ENCODE measurements around the gene PDE1A.

DNA sequence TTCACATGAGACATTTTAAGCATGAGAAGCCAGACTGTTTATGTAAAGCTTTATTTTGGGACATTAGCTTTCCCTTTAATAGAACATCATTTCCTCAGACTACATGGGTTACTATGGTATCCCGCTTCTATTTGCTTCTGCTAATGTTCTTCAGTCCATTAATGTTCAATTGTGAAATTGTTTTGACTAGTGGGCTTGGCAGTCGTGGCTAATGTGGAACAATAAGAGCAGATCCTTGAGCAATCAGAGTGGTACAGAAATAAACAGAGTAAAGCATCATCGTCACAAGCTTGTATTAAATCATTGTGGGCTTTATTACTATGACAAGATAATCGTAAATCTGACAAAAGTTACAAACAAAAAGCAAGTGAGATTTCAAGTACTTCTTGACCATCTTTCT, 60.2 kb downstream of the PDE1A start:
- TF ChIP-seq, protein P1, sequence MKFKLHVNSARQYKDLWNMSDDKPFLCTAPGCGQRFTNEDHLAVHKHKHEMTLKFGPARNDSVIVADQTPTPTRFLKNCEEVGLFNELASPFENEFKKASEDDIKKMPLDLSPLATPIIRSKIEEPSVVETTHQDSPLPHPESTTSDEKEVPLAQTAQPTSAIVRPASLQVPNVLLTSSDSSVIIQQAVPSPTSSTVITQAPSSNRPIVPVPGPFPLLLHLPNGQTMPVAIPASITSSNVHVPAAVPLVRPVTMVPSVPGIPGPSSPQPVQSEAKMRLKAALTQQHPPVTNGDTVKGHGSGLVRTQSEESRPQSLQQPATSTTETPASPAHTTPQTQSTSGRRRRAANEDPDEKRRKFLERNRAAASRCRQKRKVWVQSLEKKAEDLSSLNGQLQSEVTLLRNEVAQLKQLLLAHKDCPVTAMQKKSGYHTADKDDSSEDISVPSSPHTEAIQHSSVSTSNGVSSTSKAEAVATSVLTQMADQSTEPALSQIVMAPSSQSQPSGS (CRISPR knock-in tag; IDR thresholded peaks at IDR 0.05) = no peak
- TF ChIP-seq HCFC1 (IDR thresholded peaks at IDR 0.05; ENCODE audit: low read depth, low read length) (no peak), EHMT2 (IDR thresholded peaks at IDR 0.05; ENCODE audit: borderline replicate concordance, low read depth, low read length) (no peak), ETV6 (CRISPR knock-in tag; conservative IDR thresholded peaks at IDR 0.05) (no peak), EP300 (IDR thresholded peaks at IDR 0.05; ENCODE audit: low read depth in 2 of 2, low read length in 2 of 2) (no peak), EP300 (CRISPR knock-in tag; IDR thresholded peaks at IDR 0.05; ENCODE audit: borderline replicate concordance) (no peak), RXRB (CRISPR knock-in tag; IDR thresholded peaks at IDR 0.05; ENCODE audit: borderline replicate concordance) (no peak), CREB1 (IDR thresholded peaks at IDR 0.05) (0 out of 2 replicates have a peak, but pooled peaks have one; percentile 8), CREB1 (CRISPR knock-in tag; IDR thresholded peaks at IDR 0.05) (no peak), ELF1 (CRISPR knock-in tag; IDR thresholded peaks at IDR 0.05) (no peak), POLR2A (IDR thresholded peaks at IDR 0.05; ENCODE audit: insufficient read depth in 1 of 2, low read depth in 2 of 2, low read length in 2 of 2) (no peak), GTF2F1 (IDR thresholded peaks at IDR 0.05; ENCODE audit: low read length) (no peak)
- TF ChIP-seq, protein P2, sequence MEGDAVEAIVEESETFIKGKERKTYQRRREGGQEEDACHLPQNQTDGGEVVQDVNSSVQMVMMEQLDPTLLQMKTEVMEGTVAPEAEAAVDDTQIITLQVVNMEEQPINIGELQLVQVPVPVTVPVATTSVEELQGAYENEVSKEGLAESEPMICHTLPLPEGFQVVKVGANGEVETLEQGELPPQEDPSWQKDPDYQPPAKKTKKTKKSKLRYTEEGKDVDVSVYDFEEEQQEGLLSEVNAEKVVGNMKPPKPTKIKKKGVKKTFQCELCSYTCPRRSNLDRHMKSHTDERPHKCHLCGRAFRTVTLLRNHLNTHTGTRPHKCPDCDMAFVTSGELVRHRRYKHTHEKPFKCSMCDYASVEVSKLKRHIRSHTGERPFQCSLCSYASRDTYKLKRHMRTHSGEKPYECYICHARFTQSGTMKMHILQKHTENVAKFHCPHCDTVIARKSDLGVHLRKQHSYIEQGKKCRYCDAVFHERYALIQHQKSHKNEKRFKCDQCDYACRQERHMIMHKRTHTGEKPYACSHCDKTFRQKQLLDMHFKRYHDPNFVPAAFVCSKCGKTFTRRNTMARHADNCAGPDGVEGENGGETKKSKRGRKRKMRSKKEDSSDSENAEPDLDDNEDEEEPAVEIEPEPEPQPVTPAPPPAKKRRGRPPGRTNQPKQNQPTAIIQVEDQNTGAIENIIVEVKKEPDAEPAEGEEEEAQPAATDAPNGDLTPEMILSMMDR (CRISPR knock-in tag; IDR thresholded peaks at IDR 0.05) = no peak
- TF ChIP-seq, protein P3, sequence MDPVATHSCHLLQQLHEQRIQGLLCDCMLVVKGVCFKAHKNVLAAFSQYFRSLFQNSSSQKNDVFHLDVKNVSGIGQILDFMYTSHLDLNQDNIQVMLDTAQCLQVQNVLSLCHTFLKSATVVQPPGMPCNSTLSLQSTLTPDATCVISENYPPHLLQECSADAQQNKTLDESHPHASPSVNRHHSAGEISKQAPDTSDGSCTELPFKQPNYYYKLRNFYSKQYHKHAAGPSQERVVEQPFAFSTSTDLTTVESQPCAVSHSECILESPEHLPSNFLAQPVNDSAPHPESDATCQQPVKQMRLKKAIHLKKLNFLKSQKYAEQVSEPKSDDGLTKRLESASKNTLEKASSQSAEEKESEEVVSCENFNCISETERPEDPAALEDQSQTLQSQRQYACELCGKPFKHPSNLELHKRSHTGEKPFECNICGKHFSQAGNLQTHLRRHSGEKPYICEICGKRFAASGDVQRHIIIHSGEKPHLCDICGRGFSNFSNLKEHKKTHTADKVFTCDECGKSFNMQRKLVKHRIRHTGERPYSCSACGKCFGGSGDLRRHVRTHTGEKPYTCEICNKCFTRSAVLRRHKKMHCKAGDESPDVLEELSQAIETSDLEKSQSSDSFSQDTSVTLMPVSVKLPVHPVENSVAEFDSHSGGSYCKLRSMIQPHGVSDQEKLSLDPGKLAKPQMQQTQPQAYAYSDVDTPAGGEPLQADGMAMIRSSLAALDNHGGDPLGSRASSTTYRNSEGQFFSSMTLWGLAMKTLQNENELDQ (CRISPR knock-in tag; IDR thresholded peaks at IDR 0.05; ENCODE audit: borderline replicate concordance) = no peak

Measured in HepG2 (cell line).